Measurements from ENCODE around the gene CCRL2.
"Not testable (repeated sequence)": the region's sequence is repeated elsewhere in the genome, so short reads cannot be mapped to it uniquely, and the experiment has no call there.

Gene CCRL2

DNA sequence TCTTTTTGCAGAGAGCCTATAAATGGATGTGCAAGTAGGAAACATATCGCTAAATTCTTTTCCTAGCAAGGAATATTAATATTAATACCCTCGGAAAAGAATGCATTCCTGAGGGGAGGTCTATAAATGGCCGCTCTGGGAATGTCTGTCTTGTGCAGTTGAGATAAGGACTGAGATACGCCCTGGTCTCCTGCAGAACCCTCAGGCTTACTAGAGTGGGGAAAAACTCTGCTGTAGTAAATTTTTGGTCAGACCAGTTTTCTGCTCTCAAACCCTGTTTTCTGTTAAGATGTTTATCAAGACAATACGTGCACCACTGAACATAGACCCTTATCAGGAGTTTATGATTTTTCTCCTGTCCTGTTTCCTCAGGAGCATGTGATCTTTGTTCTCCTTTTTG lies 24.8 kb downstream of the CCRL2 start:
- DNase-seq, result not testable (repeated sequence)

GRCh38 chr3:46433118-46433517 lies 26.1 kb downstream of the CCRL2 start:
- not testable (repeated sequence) for DNase-seq

- no peak for DNase-seq
Measured at GRCh38 chr3:46433841-46434240, 26.8 kb downstream of the CCRL2 start.

- no peak for DNase-seq
Measured at GRCh38 chr3:46435081-46435726, 28.1 kb downstream of the CCRL2 start.

- no peak for DNase-seq
Measured at GRCh38 chr3:46438831-46439230, 31.8 kb downstream of the CCRL2 start.

- DNase-seq, result peak; percentile 50
Measured at GRCh38 chr3:46440531-46441294, 33.7 kb downstream of the CCRL2 start.

DNA sequence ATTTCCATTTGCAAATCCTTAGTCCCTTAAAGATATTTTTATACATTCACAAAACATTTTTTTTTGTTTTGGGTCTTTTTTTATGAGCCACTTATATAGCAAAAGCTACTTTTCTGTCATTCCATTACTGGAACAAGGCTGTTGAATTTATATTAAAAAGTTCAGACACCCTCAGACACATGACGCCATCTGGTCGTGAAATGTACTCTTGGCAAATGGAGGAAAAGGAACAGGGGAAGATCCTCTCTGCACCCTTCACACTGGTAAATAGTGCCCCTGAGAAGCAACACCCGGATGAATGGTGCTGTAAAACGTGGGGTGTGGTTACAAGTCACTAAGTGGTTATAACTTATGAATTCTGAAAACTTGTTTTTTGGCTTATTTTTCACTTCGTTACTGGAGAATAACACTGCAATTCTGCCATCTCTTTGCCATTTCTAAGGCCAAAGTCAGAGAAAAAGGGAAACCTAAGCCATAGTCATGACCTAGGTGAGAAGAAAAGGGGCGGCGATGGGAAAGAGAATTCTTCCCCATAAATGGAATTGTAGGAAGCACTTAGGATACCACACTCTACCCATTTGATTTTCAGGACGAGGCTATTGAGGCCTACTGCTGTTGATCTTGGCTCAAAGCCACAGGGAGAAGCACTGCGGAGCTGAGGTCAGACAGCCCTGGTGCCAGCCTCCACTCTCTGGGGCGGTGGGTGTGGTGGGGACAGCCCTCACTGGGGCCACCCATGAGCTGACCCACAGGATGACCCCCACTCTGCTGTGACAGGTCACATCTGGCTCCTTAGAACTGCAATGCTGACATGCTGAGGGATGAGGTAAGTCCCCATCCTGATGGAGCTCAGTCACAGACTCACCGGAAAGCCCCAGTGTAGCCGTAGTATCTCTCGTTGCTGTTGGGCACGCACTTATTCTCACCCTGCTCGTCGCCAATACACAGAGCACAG lies 35.8 kb downstream of the CCRL2 start:
- DNase-seq, result peak; percentile 53

DNA sequence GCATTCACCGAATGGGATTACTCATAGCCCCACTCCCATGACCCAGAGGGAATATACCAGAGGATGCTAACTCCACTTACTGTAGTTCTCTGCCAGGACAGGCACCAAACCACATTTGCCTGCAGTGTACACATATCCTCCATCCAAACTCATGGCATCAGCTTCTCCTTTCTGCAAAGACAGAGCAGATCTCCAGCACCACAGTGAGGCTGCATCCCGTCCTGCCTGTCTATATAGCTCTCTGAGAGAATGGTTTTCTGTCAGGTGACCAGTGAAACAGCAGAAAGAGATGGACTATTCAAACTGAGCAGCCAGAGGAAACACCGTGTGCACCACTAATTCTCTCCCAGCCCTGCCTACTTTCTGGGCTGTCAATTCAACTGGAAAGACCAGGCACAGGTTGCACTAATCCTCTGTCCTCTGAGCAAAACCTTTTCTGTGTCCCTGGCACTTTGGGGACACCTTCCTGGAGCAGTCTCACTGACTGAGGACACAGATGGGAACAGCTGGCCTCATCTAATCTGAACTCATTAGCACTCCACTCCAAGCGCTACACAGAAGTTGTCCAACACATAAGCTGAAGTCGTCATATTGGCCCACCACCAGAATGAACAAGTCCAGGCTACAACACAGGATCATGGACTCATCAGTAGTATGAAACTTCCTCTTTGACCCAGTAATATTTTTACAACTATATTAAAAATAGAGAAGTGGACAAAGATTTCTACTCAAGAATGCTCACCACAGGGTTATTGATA lies 40.3 kb downstream of the CCRL2 start:
- DNase-seq, result no peak

GRCh38 chr3:46448721-46449120 lies 41.7 kb downstream of the CCRL2 start:
- no peak for DNase-seq

DNA sequence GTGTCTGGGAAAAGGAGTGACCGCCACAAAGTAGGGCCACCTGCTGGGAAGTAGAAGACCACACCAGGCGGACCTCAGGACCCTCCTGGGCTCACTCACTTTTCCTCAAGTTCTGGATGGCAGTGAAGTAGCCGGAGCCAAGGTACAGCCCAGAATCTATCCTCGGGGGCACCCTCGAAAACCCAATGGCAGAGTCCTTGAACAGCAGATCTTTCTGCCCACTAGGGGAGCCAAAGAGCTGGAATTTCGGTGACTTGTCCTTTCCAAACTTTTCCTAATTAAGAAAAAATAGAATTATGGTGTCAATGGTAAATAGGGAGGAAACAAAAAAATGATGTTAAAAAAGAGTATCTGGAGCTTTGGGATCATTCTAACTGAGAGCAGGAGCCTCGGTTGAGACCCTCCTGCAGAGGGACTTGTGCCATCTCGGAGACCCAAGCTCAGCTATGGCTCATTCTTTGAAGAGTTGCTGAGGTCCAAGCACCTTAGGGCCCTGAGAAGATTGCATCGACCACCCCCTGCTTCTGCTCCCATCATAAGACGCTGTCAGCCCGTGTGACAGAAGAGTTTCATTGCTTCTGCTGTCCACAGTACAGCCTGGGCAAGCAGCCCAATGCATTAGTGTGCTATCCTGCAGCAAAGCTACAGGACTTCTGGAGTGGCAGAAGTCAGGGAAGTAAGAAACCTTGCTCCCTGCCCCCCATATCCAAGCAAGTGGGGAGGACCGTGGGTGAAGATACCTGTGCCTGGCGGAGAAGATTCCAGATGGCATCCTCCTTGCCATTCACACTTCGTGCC lies 42.9 kb downstream of the CCRL2 start:
- DNase-seq, result no peak

- no peak for DNase-seq
Measured at GRCh38 chr3:46453526-46454208, 46.6 kb downstream of the CCRL2 start.

DNA sequence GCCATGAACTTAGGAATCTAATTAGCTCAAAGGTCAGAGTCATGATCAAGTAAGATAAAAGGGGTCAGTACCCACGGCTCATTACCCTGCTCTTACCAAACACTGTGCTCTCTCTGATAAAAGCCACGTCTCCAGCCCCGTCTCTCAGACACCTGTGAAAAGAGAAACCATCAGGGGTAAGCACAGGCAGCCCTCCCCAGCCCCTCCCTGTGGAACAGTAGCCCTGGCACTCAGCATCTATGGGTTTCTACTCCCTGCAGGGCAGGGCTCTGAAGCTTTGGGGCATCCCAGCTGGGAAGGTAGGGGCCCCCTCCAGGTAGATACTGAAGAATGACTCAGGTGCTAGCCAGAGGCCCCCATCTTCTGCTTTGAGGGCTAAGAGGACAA lies 47.1 kb downstream of the CCRL2 start:
- DNase-seq, result no peak

DNA sequence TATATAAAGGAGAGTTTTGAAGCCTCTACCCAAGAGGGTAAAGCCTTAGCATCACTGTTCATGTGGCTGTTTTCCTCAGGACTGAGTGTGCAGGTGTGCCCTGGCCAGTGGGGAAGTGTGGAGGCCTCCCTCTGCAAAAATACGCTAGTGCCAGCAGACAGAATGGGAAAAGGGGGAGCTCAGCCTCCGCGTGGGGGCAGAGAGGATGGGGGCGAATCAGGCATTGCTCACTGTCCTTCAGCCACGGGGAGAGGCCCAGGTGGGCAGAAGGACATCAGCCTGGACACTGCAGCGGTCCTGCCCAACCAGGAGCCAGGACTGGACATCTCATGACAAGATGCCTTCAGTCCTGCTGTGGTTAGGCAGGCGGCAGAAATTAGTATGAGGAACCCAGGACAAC lies 47.5 kb downstream of the CCRL2 start:
- DNase-seq, result no peak

- no peak for DNase-seq
Measured at GRCh38 chr3:46455231-46456115, 48.4 kb downstream of the CCRL2 start.

- DNase-seq, result no peak
Measured at GRCh38 chr3:46456118-46456517, 49.1 kb downstream of the CCRL2 start.

Data from CD4-positive, alpha-beta T cell treated with Interleukin-21 for 1 hour (primary cell).